HG03196 (cell line): ENCODE measurements around the gene BCAT1.
"Not testable (repeated sequence)": the region's sequence is repeated elsewhere in the genome, so short reads cannot be mapped to it uniquely, and the experiment has no call there.

Experiments used
- ATAC-seq: cut with Tn5 transposase; IDR thresholded peaks from one replicate; pipeline ENCODE4 v1.9.1; 2021; ENCODE audit not compliant: unreplicated experiment

The BCAT1 gene

GRCh38 chr12:24960222-24960855 lies 11.4 kb upstream of the BCAT1 start:
- ATAC-seq: peak; percentile 74

GRCh38 chr12:24956351-24956750 lies 7.5 kb upstream of the BCAT1 start:
- ATAC-seq: not testable (repeated sequence)

- ATAC-seq: no peak
Observed at GRCh38 chr12:24955853-24956252, 7.0 kb upstream of the BCAT1 start.

- no peak for ATAC-seq
Observed at GRCh38 chr12:24955389-24955788, 6.5 kb upstream of the BCAT1 start.

- no peak for ATAC-seq
Observed at GRCh38 chr12:24954261-24954660, 5.4 kb upstream of the BCAT1 start.

GRCh38 chr12:24952389-24952788 lies 3.5 kb upstream of the BCAT1 start:
- ATAC-seq: no peak

- peak; percentile 43 for ATAC-seq
Observed at GRCh38 chr12:24950231-24950834, 1.4 kb upstream of the BCAT1 start.

- peak; percentile 38 for ATAC-seq
Observed at GRCh38 chr12:24948420-24948756, 513 bp downstream of the BCAT1 start.

- no peak for ATAC-seq
Observed at GRCh38 chr12:24947541-24948419, 1.1 kb downstream of the BCAT1 start.

- no peak for ATAC-seq
Observed at GRCh38 chr12:24945845-24946244, 3.1 kb downstream of the BCAT1 start.

GRCh38 chr12:24945039-24945438 lies 3.9 kb downstream of the BCAT1 start:
- no peak for ATAC-seq

GRCh38 chr12:24944601-24944975 lies 4.3 kb downstream of the BCAT1 start:
- no peak for ATAC-seq

GRCh38 chr12:24943947-24944600 lies 4.8 kb downstream of the BCAT1 start:
- no peak for ATAC-seq

GRCh38 chr12:24940157-24940556 lies 8.7 kb downstream of the BCAT1 start:
- ATAC-seq: no peak

GRCh38 chr12:24939551-24939950 lies 9.3 kb downstream of the BCAT1 start:
- not testable (repeated sequence) for ATAC-seq

GRCh38 chr12:24938341-24938740 lies 10.6 kb downstream of the BCAT1 start:
- ATAC-seq: no peak

- no peak for ATAC-seq
Observed at GRCh38 chr12:24937553-24938244, 11.2 kb downstream of the BCAT1 start.

GRCh38 chr12:24933694-24934407 lies 15.1 kb downstream of the BCAT1 start:
- no peak for ATAC-seq

GRCh38 chr12:24931666-24932405 lies 17.1 kb downstream of the BCAT1 start:
- peak; percentile 94 for ATAC-seq

GRCh38 chr12:24929953-24930352 lies 18.9 kb downstream of the BCAT1 start:
- ATAC-seq: no peak
